ENCODE data around the gene WDR87. TPM values are rescaled to one million over a fixed set of nuclear protein-coding genes. Genes with fewer than 3 reads are reported as not detected.

WDR87 gene
- total and polyA plus RNA-seq, 2 of the 8 experiments (the other 6 are each of a cell fraction or from before 2014, with no cell fraction given), result not detected

GRCh38 chr19:37877147-37877546 lies 29.2 kb downstream of the WDR87 start:
- no peaks in the 10 kb centered on the region for H3K79me1 ChIP-seq (ENCODE audit: low read depth, low read length)
- H3K9me3 ChIP-seq (ENCODE audit: insufficient read depth in 2 of 2, low read depth in 1 of 2, low read length in 1 of 2), result 0 out of 4 replicates have a peak, but pooled peaks cover 0 to 4% of the 10 kb centered on the region in 2 experiments
- H3K27ac ChIP-seq (ENCODE audit: low read depth, low read length), result no peak overlapping the region
- no peak overlapping the region for H2BK20ac ChIP-seq (ENCODE audit: low read length)
- no peak overlapping the region for H2AK5ac ChIP-seq (ENCODE audit: low read depth, low read length)
- POLR2A ChIA-PET (ENCODE audit: partially characterized antibody), result interaction anchor here (0.5 kb wide), 1 partner anchor 17 kb away, joined by 3 read pairs; no protein-coding TSS in a partner anchor
- H3K4me2 ChIP-seq (ENCODE audit: insufficient read depth in 1 of 2, low read depth in 2 of 2, low read length in 2 of 2), result no peak overlapping the region
- H4K5ac ChIP-seq (ENCODE audit: insufficient read length, low read depth, low read length), result no peak overlapping the region
- H2AFZ ChIP-seq (ENCODE audit: low read length), result no peak overlapping the region
- no peak overlapping the region for H2BK5ac ChIP-seq (ENCODE audit: low read depth, low read length)
- H2BK120ac ChIP-seq (replicated peaks; ENCODE audit: low read depth, low read length), result no peak overlapping the region
- no peak overlapping the region for H3K23ac ChIP-seq (ENCODE audit: insufficient read length)
- no peak overlapping the region for H3K4me3 ChIP-seq (ENCODE audit: extremely low read depth in 1 of 4, insufficient read depth in 2 of 4, low read depth in 3 of 4, low read length in 4 of 4)
- H3K27me3 ChIP-seq (replicated peaks in 1 of 4; ENCODE audit: control insufficient read depth in 3 of 4, extremely low read depth in 1 of 4, insufficient read depth in 3 of 4, low read length in 3 of 4), result no peaks in the 10 kb centered on the region
- no peak overlapping the region for H3K4ac ChIP-seq (replicated peaks; ENCODE audit: insufficient read length, low read depth, low read length)
- H3K56ac ChIP-seq (replicated peaks; ENCODE audit: insufficient read length, low read depth, low read length), result no peak overlapping the region
- H2BK12ac ChIP-seq (ENCODE audit: low read depth, low read length), result no peak overlapping the region
- DNase-seq (ENCODE audit: low read depth in 1 of 2, low spot score in 2 of 2) (no peak), FAIRE-seq (no peak)
- H3K23me2 ChIP-seq (ENCODE audit: low read depth, low read length), result no peaks in the 10 kb centered on the region
- no peak overlapping the region for H4K8ac ChIP-seq (ENCODE audit: extremely low read depth, insufficient read depth, low read length)
- no peaks in the 10 kb centered on the region; a peak in 1 of 8 replicates for H3K36me3 ChIP-seq (ENCODE audit: control insufficient read depth in 2 of 4, insufficient read depth in 4 of 4, low read length in 3 of 4)
- H4K91ac ChIP-seq (replicated peaks; ENCODE audit: insufficient read length, low read length), result no peak overlapping the region
- CTCF ChIA-PET (ENCODE audit: partially characterized antibody), result no interaction called here
- H3K79me2 ChIP-seq (ENCODE audit: control insufficient read depth in 1 of 2, insufficient read depth in 2 of 2, low read length in 2 of 2), result no peaks in the 10 kb centered on the region
- WGBS, 2 experiments (ENCODE audit: extremely low coverage in 1 of 2, insufficient coverage in 1 of 2, insufficient read length in 1 of 2, insufficient replicate concordance in 2 of 2, low coverage in 1 of 2, low lambda C conversion rate in 2 of 2, missing lambda C conversion rate in 1 of 2), result 100% methylated on average over 3 of the region's 3 CpGs; no CpG with 5 or more reads in 1 of the 2 experiments
- H3K9ac ChIP-seq (replicated peaks in 1 of 4; ENCODE audit: extremely low read depth in 1 of 4, low read depth in 3 of 4, low read length in 3 of 4), result no peak overlapping the region
- no peaks in the 10 kb centered on the region for H4K20me1 ChIP-seq (replicated peaks in 1 of 2; ENCODE audit: control insufficient read depth in 1 of 2, insufficient read depth in 2 of 2, low read length in 2 of 2)
- no peak overlapping the region for H3K18ac ChIP-seq (ENCODE audit: extremely low read depth, low read length)
- no peak overlapping the region for H3K14ac ChIP-seq (ENCODE audit: insufficient read length)
- no peaks in the 10 kb centered on the region; a peak in 1 of 7 replicates for H3K4me1 ChIP-seq (replicated peaks in 1 of 4; ENCODE audit: control insufficient read depth in 3 of 4, insufficient read depth in 4 of 4, low read length in 3 of 4)
- no peak overlapping the region for H2BK15ac ChIP-seq (ENCODE audit: low read length)
- no peak for TF ChIP-seq EP300 (IDR thresholded peaks at IDR 0.05; ENCODE audit: borderline replicate concordance in 1 of 2, low read depth in 2 of 2, low read length in 2 of 2)
- no peak for TF ChIP-seq CEBPB (IDR thresholded peaks at IDR 0.05; ENCODE audit: low read depth, low read length)
- TF ChIP-seq CBX8 (IDR thresholded peaks at IDR 0.05; ENCODE audit: borderline replicate concordance, low read depth, low read length), result no peak
- no peak for TF ChIP-seq CREB1 (IDR thresholded peaks at IDR 0.05)
- TF ChIP-seq, protein P1, sequence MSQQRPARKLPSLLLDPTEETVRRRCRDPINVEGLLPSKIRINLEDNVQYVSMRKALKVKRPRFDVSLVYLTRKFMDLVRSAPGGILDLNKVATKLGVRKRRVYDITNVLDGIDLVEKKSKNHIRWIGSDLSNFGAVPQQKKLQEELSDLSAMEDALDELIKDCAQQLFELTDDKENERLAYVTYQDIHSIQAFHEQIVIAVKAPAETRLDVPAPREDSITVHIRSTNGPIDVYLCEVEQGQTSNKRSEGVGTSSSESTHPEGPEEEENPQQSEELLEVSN (IDR thresholded peaks at IDR 0.05), result no peak
- TF ChIP-seq TEAD4 (IDR thresholded peaks at IDR 0.05; ENCODE audit: low read depth, low read length), result no peak
- TF ChIP-seq SIRT6 (IDR thresholded peaks at IDR 0.05; ENCODE audit: low read length), result no peak
- TF ChIP-seq FOSL1 (IDR thresholded peaks at IDR 0.05; ENCODE audit: insufficient read depth, low read depth, low read length), result no peak
- no peak for TF ChIP-seq RNF2 (IDR thresholded peaks at IDR 0.05; ENCODE audit: borderline replicate concordance, low read depth, low read length, missing control alignments, poor library complexity, severe bottlenecking)
- TF ChIP-seq CTBP2 (IDR thresholded peaks at IDR 0.05; ENCODE audit: borderline replicate concordance, insufficient read depth, insufficient read length, low read length), result no peak
- no peak for TF ChIP-seq BCL11A (IDR thresholded peaks at IDR 0.05; ENCODE audit: low read depth in 2 of 2, low read length in 2 of 2)

Data from H1 (cell line).